Caco-2 (cell line): ENCODE measurements around the gene TTL. TPM values are rescaled to one million over a fixed set of nuclear protein-coding genes. Genes with fewer than 3 reads are reported as not detected.
A peak's percentile ranks its signal among the peaks of the same experiment; 100 is the strongest.

Source experiments
- BruUV-seq: library from RNA; stranded (reverse); fragments of 400-500 nt; replicated peaks from 2 replicates; lab custom pipeline; 2021; lab: Mats Ljungman, UMichigan
- CTCF ChIA-PET: fragments of 300-600 bp; sonication (Branson Sonifier 250); formaldehyde crosslinking; loops from one replicate; lab custom pipeline; 2022; ENCODE audit warnings: antibody characterized with exemption; lab: Charles Lee
- POLR2A ChIA-PET: fragments of 300-600 bp; sonication (Branson Sonifier 250); formaldehyde crosslinking; loops from one replicate; lab custom pipeline; 2022; ENCODE audit warnings: antibody characterized with exemption; lab: Charles Lee
- DNase-seq, 2 experiments: peaks; one replicate each; pipeline versions ENCODE4 v3.0.0 to v3.0.0-alpha.2; 2020 to 2022
- H3K27me3 ChIP-seq: replicated peaks from 2 replicates; pipeline ENCODE4 v1.6.0; 2011; ENCODE audit warnings: low read length; ENCODE audit not compliant: control insufficient read depth, insufficient read depth
- H3K36me3 ChIP-seq: 2 replicates; pipeline ENCODE4 v1.5.1; 2011; ENCODE audit warnings: low read length; ENCODE audit not compliant: control insufficient read depth, insufficient read depth
- H3K4me1 ChIP-seq: fragments of 250-450 bp; sonication (Bioruptor Pico); 2 replicates; pipeline ENCODE4 v1.5.1; 2020; ENCODE audit warnings: mild to moderate bottlenecking
- H3K4me3 ChIP-seq: 2 replicates; pipeline ENCODE4 v1.5.1; 2011; ENCODE audit warnings: low read depth, mild to moderate bottlenecking, control low read depth, low read length
- H3K9me3 ChIP-seq: fragments of 250-450 bp; sonication (Bioruptor Pico); 2 replicates; pipeline ENCODE4 v1.5.1; 2020; ENCODE audit warnings: mild to moderate bottlenecking, moderate library complexity
- H3K27ac Mint-ChIP-seq: one replicate; pipeline ENCODE4 v1.8.0; 2022; ENCODE audit warnings: mixed read lengths; ENCODE audit not compliant: unreplicated experiment
- H3K27me3 Mint-ChIP-seq: one replicate; pipeline ENCODE4 v1.8.0; 2022; ENCODE audit warnings: mixed read lengths; ENCODE audit not compliant: insufficient read depth, unreplicated experiment
- H3K36me3 Mint-ChIP-seq: one replicate; pipeline ENCODE4 v1.8.0; 2022; ENCODE audit warnings: mild to moderate bottlenecking, mixed read lengths; ENCODE audit not compliant: insufficient read depth, unreplicated experiment
- H3K4me1 Mint-ChIP-seq: one replicate; pipeline ENCODE4 v1.8.0; 2022; ENCODE audit warnings: low read depth, mixed read lengths; ENCODE audit not compliant: unreplicated experiment
- H3K4me3 Mint-ChIP-seq: one replicate; pipeline ENCODE4 v1.8.0; 2022; ENCODE audit warnings: mild to moderate bottlenecking, moderate library complexity, mixed read lengths; ENCODE audit not compliant: unreplicated experiment
- H3K9me3 Mint-ChIP-seq: one replicate; pipeline ENCODE4 v1.8.0; 2022; ENCODE audit warnings: mixed read lengths; ENCODE audit not compliant: unreplicated experiment
- intact Hi-C: fragments of 100-400 bp; cut with micrococcal nuclease; formaldehyde crosslinking; loops from one replicate; pipeline ENCODE4 v1.10.0; 2022; ENCODE audit not compliant: unreplicated experiment
- total RNA-seq: library from RNA; stranded (reverse); gene quantifications from 2 replicates; pipeline ENCODE4 v1.2.3, GENCODE V29; 2022
- TF ChIP-seq, protein P1 (sequence below), 2 experiments: fragments of 200-600 bp in 1 of 2; IDR thresholded peaks; 1 replicate in 1 of 2; 2 replicates in 1 of 2; pipeline versions ENCODE4 v1.5.1 to v1.8.0; 2011 to 2022; ENCODE audit warnings: antibody characterized with exemption in 1 of 2, control low read depth in 1 of 2, inconsistent platforms in 1 of 2, low read depth in 1 of 2, low read length in 1 of 2, mild to moderate bottlenecking in 1 of 2, moderate library complexity in 1 of 2; ENCODE audit not compliant: insufficient read depth in 1 of 2, severe bottlenecking in 1 of 2, unreplicated experiment in 1 of 2

The TTL gene
- total RNA-seq, 1 experiment from 2014 or later, result 46.9 TPM

DNA sequence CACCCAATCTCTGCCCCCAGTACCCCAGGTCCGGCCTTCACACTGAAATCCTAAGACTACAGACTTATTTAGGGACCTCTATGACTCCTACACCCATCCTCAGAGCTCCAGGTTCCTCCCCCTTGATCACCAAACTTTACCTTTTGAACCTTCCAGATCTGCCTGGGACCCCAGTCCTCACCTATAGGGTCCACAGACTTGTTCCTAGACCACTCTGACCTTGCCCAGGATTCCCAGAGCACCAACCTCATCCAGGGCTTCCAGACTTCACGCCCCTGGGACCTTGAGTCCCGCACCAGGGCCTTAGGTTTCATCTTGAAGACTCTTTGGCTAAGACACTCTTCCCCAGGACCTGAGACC, 102.9 kb downstream of the TTL start:
- BruUV-seq, result TSS peak; percentile 70
- H3K27me3 ChIP-seq, result no peaks in the 10 kb centered on the region
- ChIA-PET POLR2A (interaction anchor here (1.0 to 2.2 kb wide), 3 partner anchors 42 to 141 kb away, joined by 3 to 13 read pairs (median 3); partner anchors contain the start of gene SLC20A1), CTCF (interaction anchor here (1.0 to 1.2 kb wide), 3 partner anchors 60 to 301 kb away, joined by 3 to 8 read pairs (median 3); no protein-coding TSS in a partner anchor)
- DNase-seq, result no peak
- Mint-ChIP-seq H3K27me3 (no peaks in the 10 kb centered on the region), H3K4me1 (peaks cover 8% of the 10 kb centered on the region), H3K9me3 (no peaks in the 10 kb centered on the region), H3K4me3 (peak overlapping the region; percentile 80), H3K36me3 (peaks cover 35% of the 10 kb centered on the region), H3K27ac (peak overlapping the region; percentile 97)
- peaks cover 13% of the 10 kb centered on the region for H3K4me1 ChIP-seq
- peaks cover 2% of the 10 kb centered on the region; the same call in 1 of the 2 replicates for H3K36me3 ChIP-seq
- no peaks in the 10 kb centered on the region for H3K9me3 ChIP-seq
- H3K4me3 ChIP-seq, result peak overlapping the region; percentile 67
- intact Hi-C loops, result loop anchor here (1.0 to 10.0 kb wide), 4 partner anchors 43 to 690 kb away; partner anchors contain the start of genes MERTK, POLR1B and SLC20A1
- TF ChIP-seq, protein P1, sequence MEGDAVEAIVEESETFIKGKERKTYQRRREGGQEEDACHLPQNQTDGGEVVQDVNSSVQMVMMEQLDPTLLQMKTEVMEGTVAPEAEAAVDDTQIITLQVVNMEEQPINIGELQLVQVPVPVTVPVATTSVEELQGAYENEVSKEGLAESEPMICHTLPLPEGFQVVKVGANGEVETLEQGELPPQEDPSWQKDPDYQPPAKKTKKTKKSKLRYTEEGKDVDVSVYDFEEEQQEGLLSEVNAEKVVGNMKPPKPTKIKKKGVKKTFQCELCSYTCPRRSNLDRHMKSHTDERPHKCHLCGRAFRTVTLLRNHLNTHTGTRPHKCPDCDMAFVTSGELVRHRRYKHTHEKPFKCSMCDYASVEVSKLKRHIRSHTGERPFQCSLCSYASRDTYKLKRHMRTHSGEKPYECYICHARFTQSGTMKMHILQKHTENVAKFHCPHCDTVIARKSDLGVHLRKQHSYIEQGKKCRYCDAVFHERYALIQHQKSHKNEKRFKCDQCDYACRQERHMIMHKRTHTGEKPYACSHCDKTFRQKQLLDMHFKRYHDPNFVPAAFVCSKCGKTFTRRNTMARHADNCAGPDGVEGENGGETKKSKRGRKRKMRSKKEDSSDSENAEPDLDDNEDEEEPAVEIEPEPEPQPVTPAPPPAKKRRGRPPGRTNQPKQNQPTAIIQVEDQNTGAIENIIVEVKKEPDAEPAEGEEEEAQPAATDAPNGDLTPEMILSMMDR (IDR thresholded peaks at IDR 0.05; ENCODE audit: insufficient read depth in 1 of 2, low read depth in 1 of 2, low read length in 1 of 2, severe bottlenecking in 1 of 2, unreplicated experiment in 1 of 2), result no peak

- no peaks in the 10 kb centered on the region for H3K27me3 ChIP-seq
- no peak for DNase-seq
- H3K4me1 Mint-ChIP-seq, result peaks cover 12% of the 10 kb centered on the region
- peaks cover 2% of the 10 kb centered on the region; the same call in 1 of the 2 replicates for H3K36me3 ChIP-seq
- POLR2A ChIA-PET, result interaction anchor here (1.2 kb wide), 1 partner anchor 140 kb away, joined by 3 read pairs; no protein-coding TSS in a partner anchor
- peak overlapping the region; percentile 97 for H3K27ac Mint-ChIP-seq
- peaks cover 34% of the 10 kb centered on the region for H3K36me3 Mint-ChIP-seq
- TF ChIP-seq, protein P1 (IDR thresholded peaks at IDR 0.05; ENCODE audit: insufficient read depth in 1 of 2, low read depth in 1 of 2, low read length in 1 of 2, severe bottlenecking in 1 of 2, unreplicated experiment in 1 of 2), result no peak
- CTCF ChIA-PET, result interaction anchor here (1.2 kb wide), 1 partner anchor 141 kb away, joined by 8 read pairs; no protein-coding TSS in a partner anchor
- no peaks in the 10 kb centered on the region for H3K9me3 Mint-ChIP-seq
- H3K9me3 ChIP-seq, result no peaks in the 10 kb centered on the region
- BruUV-seq, result no TSS peak
- peak overlapping the region; percentile 67 for H3K4me3 ChIP-seq
- no peaks in the 10 kb centered on the region for H3K27me3 Mint-ChIP-seq
- peaks cover 18% of the 10 kb centered on the region for H3K4me1 ChIP-seq
- intact Hi-C loops, result loop anchor here (10.0 kb wide), 1 partner anchor 691 kb away; the partner anchor contains the start of gene MERTK
- peak overlapping the region; percentile 80 for H3K4me3 Mint-ChIP-seq
Measured at GRCh38 chr2:112585400-112585799, 103.4 kb downstream of the TTL start.

DNA sequence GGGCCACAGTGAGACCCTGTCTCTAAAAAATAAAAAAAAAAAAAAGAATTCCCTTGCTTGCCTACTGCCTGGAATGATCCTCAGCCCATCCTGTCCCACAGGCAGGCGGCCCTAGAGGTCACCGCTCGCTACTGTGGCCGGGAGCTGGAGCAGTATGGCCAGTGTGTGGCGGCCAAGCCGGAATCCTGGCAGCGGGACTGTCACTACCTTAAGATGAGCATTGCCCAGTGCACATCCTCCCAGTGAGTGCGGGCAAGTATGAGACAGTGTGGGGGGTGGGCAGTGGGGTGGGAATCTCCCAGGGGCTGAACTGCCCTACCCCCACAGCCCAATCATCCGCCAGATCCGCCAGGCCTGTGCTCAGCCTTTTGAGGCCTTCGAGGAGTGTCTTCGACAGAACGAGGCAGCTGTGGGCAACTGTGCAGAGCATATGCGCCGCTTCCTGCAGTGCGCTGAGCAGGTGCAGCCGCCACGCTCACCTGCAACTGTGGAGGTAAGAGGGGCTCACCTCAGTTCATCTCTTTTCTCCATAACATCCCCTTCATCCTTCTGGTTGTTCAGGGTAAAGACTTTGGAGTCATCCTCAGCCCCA, 104.0 kb downstream of the TTL start:
- H3K36me3 ChIP-seq, result peaks cover 2% of the 10 kb centered on the region; the same call in 1 of the 2 replicates
- Mint-ChIP-seq H3K4me1 (peaks cover 16% of the 10 kb centered on the region), H3K4me3 (peak overlapping the region; percentile 48), H3K27me3 (no peaks in the 10 kb centered on the region), H3K9me3 (no peaks in the 10 kb centered on the region), H3K27ac (peak overlapping the region; percentile 97), H3K36me3 (peaks cover 30% of the 10 kb centered on the region)
- H3K27me3 ChIP-seq, result no peaks in the 10 kb centered on the region
- BruUV-seq, result no TSS peak
- TF ChIP-seq, protein P1 (IDR thresholded peaks at IDR 0.05; ENCODE audit: insufficient read depth in 1 of 2, low read depth in 1 of 2, low read length in 1 of 2, severe bottlenecking in 1 of 2, unreplicated experiment in 1 of 2), result no peak
- H3K4me1 ChIP-seq, result peaks cover 23% of the 10 kb centered on the region
- no peak overlapping the region for H3K4me3 ChIP-seq
- intact Hi-C loops, result loop anchor here (10.0 kb wide), 1 partner anchor 691 kb away; the partner anchor contains the start of gene MERTK
- ChIA-PET CTCF (no interaction called here), POLR2A (no interaction called here)
- no peak for DNase-seq
- H3K9me3 ChIP-seq, result no peaks in the 10 kb centered on the region
